C4-2B (cell line): ENCODE results near the gene SDF2.

Experiments used
- CTCF ChIP-seq: fragments of 450-650 bp; conservative IDR thresholded peaks from 2 replicates; pipeline ENCODE4 v1.5.1; 2017; ENCODE audit warnings: mild to moderate bottlenecking
- ZFX ChIP-seq: fragments of 450-650 bp; IDR thresholded peaks from 2 replicates; pipeline ENCODE4 v1.6.1; 2017

DNA sequence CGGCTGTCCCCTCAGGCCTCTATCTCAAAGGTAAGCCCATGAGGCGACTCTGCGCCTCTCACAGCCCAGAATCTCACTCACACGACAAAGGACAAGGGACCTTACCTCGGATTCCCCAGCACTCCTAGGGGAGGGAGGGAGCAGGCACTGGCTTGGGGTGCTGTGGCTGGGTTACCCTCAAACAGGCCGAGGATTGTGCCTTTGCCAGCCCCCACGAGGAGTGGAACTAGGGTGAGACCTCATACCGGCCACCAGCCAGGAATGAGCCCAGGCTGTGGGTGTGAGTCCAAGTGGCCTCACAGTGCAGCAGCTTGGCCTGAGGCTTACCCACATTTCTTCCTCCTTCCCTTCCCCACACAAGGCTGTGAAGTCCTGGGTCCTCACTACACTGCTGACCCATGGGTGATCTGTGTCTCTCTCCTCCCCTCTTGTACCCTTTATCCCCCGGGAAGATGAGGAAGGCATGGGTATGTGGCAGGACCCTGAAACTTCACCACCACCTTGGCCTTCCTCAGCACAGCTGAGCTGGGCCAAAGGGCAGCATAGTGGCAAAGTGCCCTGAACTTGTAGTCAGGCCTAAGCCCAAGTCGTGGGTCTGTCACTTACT, 44.1 kb upstream of the SDF2 start:
- TF ChIP-seq CTCF (no peak), ZFX (no peak)
